ENCODE data around the gene ASIC2.

The ASIC2 gene

DNA sequence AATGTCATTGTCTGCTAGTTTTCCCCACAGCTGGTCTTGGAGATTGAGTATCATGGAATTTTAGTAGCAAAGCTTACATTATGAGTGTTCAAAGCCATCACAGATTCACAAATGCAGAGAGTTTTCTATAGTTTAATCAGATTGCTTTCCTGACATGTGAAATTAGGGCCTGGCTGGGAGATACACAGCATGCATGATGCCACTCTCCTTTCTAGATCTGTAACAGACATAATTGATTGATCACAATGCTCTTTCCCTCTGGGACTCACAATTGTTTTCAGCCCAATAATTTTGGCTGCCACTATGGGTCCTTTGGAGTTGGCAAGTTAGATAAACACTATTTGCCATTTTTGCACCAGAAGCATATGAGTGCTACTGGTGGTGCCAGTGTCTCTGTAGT is 168.9 kb downstream of the ASIC2 start:
- no peak overlapping the region for H3K27ac ChIP-seq (ENCODE audit: low read length)
- no peaks in the 10 kb centered on the region for H3K27me3 ChIP-seq (ENCODE audit: low read depth, low read length)
- H3K9me3 ChIP-seq (ENCODE audit: control insufficient read depth in 1 of 2, low read length in 2 of 2): no peaks in the 10 kb centered on the region
- no peaks in the 10 kb centered on the region for H3K36me3 ChIP-seq (ENCODE audit: control insufficient read depth in 1 of 2, insufficient read depth in 2 of 2, low read length in 2 of 2)
- H3K4me1 ChIP-seq (ENCODE audit: control insufficient read depth in 1 of 2, insufficient read depth in 2 of 2, low read length in 2 of 2): no peaks in the 10 kb centered on the region
- H3K4me3 ChIP-seq (ENCODE audit: low read depth in 1 of 2, low read length in 2 of 2): no peak overlapping the region

DNA sequence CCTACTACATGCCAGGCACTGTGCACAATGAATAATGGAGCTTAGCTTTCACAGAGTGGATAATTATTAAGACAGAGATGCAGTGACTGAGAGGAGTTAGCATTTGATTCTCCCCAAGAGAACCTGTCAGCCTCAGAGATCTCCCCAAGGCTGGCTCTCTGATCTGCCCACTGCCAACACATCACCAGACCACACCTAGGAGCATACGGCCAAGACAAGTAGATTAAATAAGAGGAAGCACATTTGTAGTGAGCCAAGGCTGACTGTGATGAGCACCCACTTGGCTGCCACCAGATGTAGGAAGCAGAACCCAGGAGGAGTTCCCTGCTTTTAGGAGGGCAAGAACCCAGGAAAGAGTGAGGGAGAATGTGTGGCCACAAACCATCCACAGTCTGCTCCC is 171.3 kb downstream of the ASIC2 start:
- Histone ChIP-seq H3K4me1 (ENCODE audit: control insufficient read depth in 1 of 2, insufficient read depth in 2 of 2, low read length in 2 of 2) (peaks cover 0 to 1% of the 10 kb centered on the region in 2 donors), H3K36me3 (ENCODE audit: control insufficient read depth in 1 of 2, insufficient read depth in 2 of 2, low read length in 2 of 2) (no peaks in the 10 kb centered on the region), H3K9me3 (ENCODE audit: control insufficient read depth in 1 of 2, low read length in 2 of 2) (no peaks in the 10 kb centered on the region), H3K27me3 (ENCODE audit: low read depth, low read length) (no peaks in the 10 kb centered on the region), H3K4me3 (ENCODE audit: low read depth in 1 of 2, low read length in 2 of 2) (no peak overlapping the region), H3K27ac (ENCODE audit: low read length) (no peak overlapping the region)

DNA sequence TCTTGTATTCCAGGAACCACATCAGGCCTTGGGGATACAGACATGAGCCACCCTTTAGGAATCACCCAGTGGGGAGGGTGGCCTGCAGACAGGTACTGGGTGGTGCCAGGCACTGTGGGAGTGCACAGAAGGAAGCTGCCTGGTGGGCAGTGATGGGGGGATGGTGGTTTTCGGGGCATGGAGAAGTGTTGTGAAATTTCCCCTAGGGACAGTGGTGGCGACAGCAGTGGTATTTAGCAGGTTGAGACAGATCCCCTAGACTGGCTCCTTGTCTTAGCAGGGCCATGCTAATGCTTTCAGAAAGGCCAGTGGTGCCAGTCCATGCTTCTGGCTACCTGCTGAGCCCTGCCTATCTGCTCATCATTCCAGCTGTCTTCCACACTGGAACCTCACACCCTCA is 171.8 kb downstream of the ASIC2 start:
- H3K36me3 ChIP-seq (ENCODE audit: control insufficient read depth in 1 of 2, insufficient read depth in 2 of 2, low read length in 2 of 2): no peaks in the 10 kb centered on the region
- H3K9me3 ChIP-seq (ENCODE audit: control insufficient read depth in 1 of 2, low read length in 2 of 2): no peaks in the 10 kb centered on the region
- H3K4me3 ChIP-seq (ENCODE audit: low read depth in 1 of 2, low read length in 2 of 2): no peak overlapping the region
- no peak overlapping the region for H3K27ac ChIP-seq (ENCODE audit: low read length)
- no peaks in the 10 kb centered on the region for H3K27me3 ChIP-seq (ENCODE audit: low read depth, low read length)
- peaks cover 0 to 6% of the 10 kb centered on the region in 2 donors for H3K4me1 ChIP-seq (ENCODE audit: control insufficient read depth in 1 of 2, insufficient read depth in 2 of 2, low read length in 2 of 2)

DNA sequence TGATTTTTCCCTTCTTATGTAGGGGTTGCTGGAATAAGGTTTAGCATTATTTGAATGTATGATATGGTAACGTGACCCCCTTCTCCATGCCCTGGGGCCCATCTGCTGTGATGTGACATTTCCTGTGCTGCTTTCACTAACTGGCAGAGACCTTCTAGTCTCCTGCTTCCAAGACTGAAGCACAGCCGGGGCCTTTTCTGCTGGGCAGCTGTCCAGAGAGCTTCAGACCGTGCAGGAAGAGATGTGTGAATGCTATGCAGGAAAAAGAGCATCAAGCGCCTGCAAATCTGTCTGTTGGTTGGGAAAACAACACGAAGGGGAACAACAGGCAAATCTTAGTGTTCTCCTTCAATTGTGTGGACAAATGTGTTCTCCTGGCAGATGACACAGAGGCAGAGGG is 173.0 kb downstream of the ASIC2 start:
- peaks cover 0 to 7% of the 10 kb centered on the region in 2 donors for H3K4me1 ChIP-seq (ENCODE audit: control insufficient read depth in 1 of 2, insufficient read depth in 2 of 2, low read length in 2 of 2)
- H3K4me3 ChIP-seq (ENCODE audit: low read depth in 1 of 2, low read length in 2 of 2): no peak overlapping the region
- H3K27ac ChIP-seq (ENCODE audit: low read length): no peak overlapping the region
- no peaks in the 10 kb centered on the region for H3K9me3 ChIP-seq (ENCODE audit: control insufficient read depth in 1 of 2, low read length in 2 of 2)
- H3K27me3 ChIP-seq (ENCODE audit: low read depth, low read length): no peaks in the 10 kb centered on the region
- no peaks in the 10 kb centered on the region for H3K36me3 ChIP-seq (ENCODE audit: control insufficient read depth in 1 of 2, insufficient read depth in 2 of 2, low read length in 2 of 2)

DNA sequence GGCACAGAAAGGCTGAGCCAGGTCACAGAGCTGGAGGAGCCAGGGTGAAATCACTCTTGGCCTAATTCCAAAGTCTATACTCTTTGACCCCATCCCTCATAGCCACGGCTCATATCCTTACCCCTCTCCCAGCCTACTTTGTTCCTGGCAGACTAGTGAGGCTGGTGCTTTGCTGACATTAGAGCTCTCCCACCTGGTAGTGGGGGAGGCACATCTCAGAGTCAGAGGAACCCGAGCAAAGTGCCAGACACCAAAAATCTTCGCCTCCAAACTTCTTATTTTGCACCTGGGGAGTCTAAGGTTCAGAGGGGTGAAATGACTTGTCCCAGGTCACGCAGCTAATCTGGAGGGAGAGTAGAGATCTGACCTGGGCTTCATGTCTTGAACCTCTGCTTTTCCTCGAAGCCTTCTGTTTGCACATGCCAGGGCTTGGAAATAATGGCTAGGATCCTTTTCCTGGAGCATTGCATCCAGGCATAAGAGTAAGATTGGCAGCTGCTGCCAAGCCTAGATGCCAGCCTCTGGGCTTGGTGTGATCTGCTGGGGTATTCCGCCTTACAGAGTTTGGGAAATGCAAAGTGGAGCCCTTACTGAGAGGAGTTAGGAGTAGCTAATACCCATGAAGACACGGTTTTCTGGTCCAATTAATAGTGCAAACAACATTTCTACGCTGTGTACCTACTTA is 174.6 kb downstream of the ASIC2 start:
- Histone ChIP-seq H3K27ac (ENCODE audit: low read length) (no peak overlapping the region), H3K4me3 (ENCODE audit: low read depth in 1 of 2, low read length in 2 of 2) (no peak overlapping the region), H3K27me3 (ENCODE audit: low read depth, low read length) (no peaks in the 10 kb centered on the region), H3K4me1 (ENCODE audit: control insufficient read depth in 1 of 2, insufficient read depth in 2 of 2, low read length in 2 of 2) (peaks cover 0 to 7% of the 10 kb centered on the region in 2 donors), H3K9me3 (ENCODE audit: control insufficient read depth in 1 of 2, low read length in 2 of 2) (no peaks in the 10 kb centered on the region), H3K36me3 (ENCODE audit: control insufficient read depth in 1 of 2, insufficient read depth in 2 of 2, low read length in 2 of 2) (no peaks in the 10 kb centered on the region)

DNA sequence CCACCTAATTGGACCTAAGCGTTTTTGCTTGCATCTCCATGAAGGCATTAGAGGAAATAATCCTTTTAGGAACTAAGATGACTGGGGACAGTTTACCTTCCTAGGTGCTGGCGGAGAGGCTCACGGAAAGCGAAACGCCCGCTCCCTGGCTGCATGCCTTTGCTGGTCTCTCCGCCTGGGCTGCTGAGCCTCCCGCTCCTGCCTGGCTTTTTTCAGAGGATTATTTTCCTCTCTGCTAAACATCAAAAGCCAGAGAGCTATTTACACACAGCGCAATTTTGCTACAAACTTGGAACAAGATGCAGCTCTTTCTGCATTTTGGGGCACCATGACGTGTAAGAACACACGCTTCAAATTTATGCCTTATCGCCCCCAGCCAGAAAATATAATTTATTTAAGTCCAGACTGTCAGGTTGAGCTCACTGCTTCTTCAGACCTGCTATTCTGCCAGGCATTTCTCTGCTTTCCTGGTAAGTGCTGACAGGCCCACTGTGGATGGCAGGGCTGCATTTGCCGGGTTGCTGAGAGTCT is 177.0 kb downstream of the ASIC2 start:
- Histone ChIP-seq H3K36me3 (ENCODE audit: control insufficient read depth in 1 of 2, insufficient read depth in 2 of 2, low read length in 2 of 2) (no peaks in the 10 kb centered on the region), H3K27me3 (ENCODE audit: low read depth, low read length) (no peaks in the 10 kb centered on the region), H3K9me3 (ENCODE audit: control insufficient read depth in 1 of 2, low read length in 2 of 2) (no peaks in the 10 kb centered on the region), H3K27ac (ENCODE audit: low read length) (no peak overlapping the region), H3K4me3 (ENCODE audit: low read depth in 1 of 2, low read length in 2 of 2) (no peak overlapping the region), H3K4me1 (ENCODE audit: control insufficient read depth in 1 of 2, insufficient read depth in 2 of 2, low read length in 2 of 2) (peaks cover 0 to 15% of the 10 kb centered on the region in 2 donors)

DNA sequence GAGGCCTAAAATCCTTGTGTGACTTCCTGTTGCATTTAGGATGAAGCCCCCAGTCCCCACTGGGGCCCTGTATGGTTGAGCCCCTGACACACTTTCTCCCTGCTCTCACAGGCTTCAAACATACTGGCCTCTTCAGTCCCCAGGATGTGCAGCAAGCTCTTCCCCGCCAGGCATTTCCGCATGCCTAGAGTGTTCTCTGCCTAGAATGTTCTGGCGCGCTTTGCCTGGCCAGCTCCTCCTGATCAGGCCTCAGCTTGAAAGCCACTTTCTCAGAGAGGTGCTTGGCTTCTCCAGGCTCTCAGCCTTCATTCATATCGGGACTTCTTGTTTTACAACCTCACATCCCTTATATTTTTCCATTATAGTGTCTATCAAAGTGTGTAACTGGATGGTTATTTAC is 177.7 kb downstream of the ASIC2 start:
- H3K27ac ChIP-seq (ENCODE audit: low read length): no peak overlapping the region
- no peaks in the 10 kb centered on the region for H3K27me3 ChIP-seq (ENCODE audit: low read depth, low read length)
- H3K36me3 ChIP-seq (ENCODE audit: control insufficient read depth in 1 of 2, insufficient read depth in 2 of 2, low read length in 2 of 2): no peaks in the 10 kb centered on the region
- H3K4me1 ChIP-seq (ENCODE audit: control insufficient read depth in 1 of 2, insufficient read depth in 2 of 2, low read length in 2 of 2): peaks cover 0 to 15% of the 10 kb centered on the region in 2 donors
- H3K9me3 ChIP-seq (ENCODE audit: control insufficient read depth in 1 of 2, low read length in 2 of 2): no peaks in the 10 kb centered on the region
- no peak overlapping the region for H3K4me3 ChIP-seq (ENCODE audit: low read depth in 1 of 2, low read length in 2 of 2)

DNA sequence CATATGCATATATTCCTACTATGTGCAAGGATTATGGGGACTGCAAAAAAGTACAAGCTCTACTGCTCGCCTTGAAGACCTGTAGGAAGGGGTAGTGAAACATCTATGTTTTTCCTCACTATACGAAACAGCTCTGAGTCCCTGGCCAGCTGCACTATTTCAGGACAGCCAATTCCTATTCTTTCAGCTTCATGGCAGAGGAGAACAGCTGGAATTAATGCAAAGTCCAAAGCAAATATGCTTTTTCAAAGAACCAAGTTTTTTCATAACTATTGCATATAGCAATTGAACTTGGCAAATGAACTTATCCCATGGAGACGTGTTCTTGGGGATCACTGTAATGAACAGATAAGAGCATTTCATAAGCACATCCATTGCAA is 179.1 kb downstream of the ASIC2 start:
- H3K9me3 ChIP-seq (ENCODE audit: control insufficient read depth in 1 of 2, low read length in 2 of 2): no peaks in the 10 kb centered on the region
- H3K27ac ChIP-seq (ENCODE audit: low read length): no peak overlapping the region
- no peaks in the 10 kb centered on the region for H3K36me3 ChIP-seq (ENCODE audit: control insufficient read depth in 1 of 2, insufficient read depth in 2 of 2, low read length in 2 of 2)
- peaks cover 0 to 15% of the 10 kb centered on the region in 2 donors for H3K4me1 ChIP-seq (ENCODE audit: control insufficient read depth in 1 of 2, insufficient read depth in 2 of 2, low read length in 2 of 2)
- no peaks in the 10 kb centered on the region for H3K27me3 ChIP-seq (ENCODE audit: low read depth, low read length)
- no peak overlapping the region for H3K4me3 ChIP-seq (ENCODE audit: low read depth in 1 of 2, low read length in 2 of 2)

DNA sequence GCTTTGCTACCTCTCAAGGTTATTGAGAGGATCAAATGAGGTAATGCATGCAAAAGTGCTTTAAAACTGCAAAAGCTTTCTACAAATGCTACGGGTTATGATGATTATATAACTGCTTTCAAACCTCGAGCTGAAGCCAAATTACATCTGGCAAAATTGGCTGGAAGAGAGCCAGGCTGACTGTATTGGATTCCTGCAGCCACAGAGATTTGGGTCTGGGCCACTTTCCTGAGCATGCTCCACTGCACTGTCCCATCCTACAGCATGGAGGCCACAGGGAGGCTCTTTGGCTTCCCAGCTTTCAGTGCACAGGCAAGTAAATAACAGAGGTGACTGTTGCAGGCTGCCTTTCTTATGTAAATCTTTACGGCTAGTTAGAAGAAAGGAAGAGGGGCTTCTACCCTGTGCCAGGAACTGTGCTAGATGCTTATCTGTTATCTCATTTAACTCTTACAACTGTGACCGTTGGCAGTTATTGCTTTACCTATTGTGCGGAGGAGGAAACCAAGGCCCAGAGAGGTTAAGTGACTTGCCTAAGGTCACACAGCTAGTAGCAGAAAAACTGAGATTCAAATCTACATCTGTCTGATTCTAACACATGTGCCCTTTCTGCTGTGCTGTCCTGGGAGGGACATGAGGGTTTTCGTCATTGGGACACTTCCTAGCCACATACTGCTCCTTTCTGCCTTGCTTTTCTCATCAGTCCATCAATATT is 179.7 kb downstream of the ASIC2 start:
- H3K4me1 ChIP-seq (ENCODE audit: control insufficient read depth in 1 of 2, insufficient read depth in 2 of 2, low read length in 2 of 2): peaks cover 0 to 15% of the 10 kb centered on the region in 2 donors
- no peaks in the 10 kb centered on the region for H3K36me3 ChIP-seq (ENCODE audit: control insufficient read depth in 1 of 2, insufficient read depth in 2 of 2, low read length in 2 of 2)
- H3K27ac ChIP-seq (ENCODE audit: low read length): no peak overlapping the region

DNA sequence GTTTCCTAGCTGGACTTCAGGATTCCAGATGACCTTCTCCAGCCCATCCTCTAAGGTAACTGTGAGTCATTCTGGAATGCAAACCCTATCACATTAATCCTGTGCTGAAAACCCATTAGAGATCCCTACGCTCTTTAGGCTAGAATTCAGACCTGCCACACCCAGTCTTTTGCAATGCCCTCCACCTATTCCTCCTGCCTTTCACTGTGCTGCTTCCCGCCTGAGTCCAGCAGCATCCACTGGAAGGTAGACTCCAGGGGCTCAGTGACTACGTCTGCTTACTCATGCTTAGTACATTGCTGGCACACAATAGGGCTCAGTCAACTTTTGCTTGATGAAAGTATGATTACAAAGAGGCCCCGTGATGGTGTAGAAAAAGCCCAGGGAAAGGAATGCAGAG is 180.3 kb downstream of the ASIC2 start:
- Histone ChIP-seq H3K27me3 (ENCODE audit: low read depth, low read length) (no peaks in the 10 kb centered on the region), H3K4me3 (ENCODE audit: low read depth in 1 of 2, low read length in 2 of 2) (no peak overlapping the region), H3K4me1 (ENCODE audit: control insufficient read depth in 1 of 2, insufficient read depth in 2 of 2, low read length in 2 of 2) (peaks cover 0 to 15% of the 10 kb centered on the region in 2 donors), H3K36me3 (ENCODE audit: control insufficient read depth in 1 of 2, insufficient read depth in 2 of 2, low read length in 2 of 2) (no peaks in the 10 kb centered on the region), H3K9me3 (ENCODE audit: control insufficient read depth in 1 of 2, low read length in 2 of 2) (no peaks in the 10 kb centered on the region), H3K27ac (ENCODE audit: low read length) (no peak overlapping the region)

More for the DNA sequence above, 179.7 kb downstream of the ASIC2 start:
- no peak overlapping the region for H3K4me3 ChIP-seq (ENCODE audit: low read depth in 1 of 2, low read length in 2 of 2)
- no peaks in the 10 kb centered on the region for H3K27me3 ChIP-seq (ENCODE audit: low read depth, low read length)
- H3K9me3 ChIP-seq (ENCODE audit: control insufficient read depth in 1 of 2, low read length in 2 of 2): no peaks in the 10 kb centered on the region

DNA sequence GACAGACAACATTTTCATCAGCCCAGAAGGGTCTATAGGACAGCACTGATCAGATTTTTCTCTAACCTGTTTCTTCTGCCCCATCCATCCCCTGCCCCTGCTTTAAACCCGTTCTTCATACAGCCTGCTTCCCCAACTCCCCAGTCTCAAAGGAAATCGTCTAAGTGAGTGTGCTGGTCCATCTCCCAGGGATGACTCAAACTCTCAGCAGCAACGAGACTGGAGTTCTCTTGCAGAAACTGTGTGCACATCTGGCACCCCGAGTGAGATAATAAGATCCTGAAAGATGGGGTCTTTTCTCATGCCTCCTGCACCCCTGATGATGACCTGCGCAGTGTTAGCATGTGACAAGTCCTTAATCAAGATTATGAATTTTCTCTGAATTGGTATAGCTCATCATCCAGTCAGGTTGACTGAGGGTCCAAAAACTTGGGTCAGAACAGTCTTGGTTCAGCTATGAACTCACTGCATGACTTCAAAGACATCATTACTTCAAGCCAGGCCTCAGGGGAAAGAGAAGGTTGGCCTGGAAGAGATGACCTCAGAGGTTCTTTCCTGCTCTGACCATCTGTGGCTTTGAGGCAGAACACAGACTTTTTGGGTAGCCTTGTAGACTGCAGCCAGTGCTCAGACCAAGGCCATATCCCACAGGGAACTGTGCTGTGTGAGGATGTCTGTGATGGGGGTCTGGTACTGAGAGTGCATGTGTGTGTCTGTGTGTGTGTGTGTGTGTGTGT is 183.6 kb downstream of the ASIC2 start:
- Histone ChIP-seq H3K4me3 (ENCODE audit: low read depth in 1 of 2, low read length in 2 of 2) (no peak overlapping the region), H3K9me3 (ENCODE audit: control insufficient read depth in 1 of 2, low read length in 2 of 2) (no peaks in the 10 kb centered on the region), H3K4me1 (ENCODE audit: control insufficient read depth in 1 of 2, insufficient read depth in 2 of 2, low read length in 2 of 2) (peaks cover 0 to 8% of the 10 kb centered on the region in 2 donors), H3K36me3 (ENCODE audit: control insufficient read depth in 1 of 2, insufficient read depth in 2 of 2, low read length in 2 of 2) (no peaks in the 10 kb centered on the region), H3K27me3 (ENCODE audit: low read depth, low read length) (no peaks in the 10 kb centered on the region), H3K27ac (ENCODE audit: low read length) (no peak overlapping the region)

All from muscle layer of duodenum (tissue), 2 donors.